BLaER1 (cell line): ENCODE results near the gene PRSS23.
A peak's percentile ranks its signal among the peaks of the same experiment; 100 is the strongest.

ENCODE experiments used
- H3K27ac ChIP-seq: shearing (Covaris generic); formaldehyde crosslinking; 2 replicates; pipeline ENCODE4 v1.8.1; 2022
- H3K27me3 ChIP-seq: shearing (Covaris generic); formaldehyde crosslinking; 2 replicates; pipeline ENCODE4 v1.8.1; 2022
- H3K36me3 ChIP-seq: shearing (Covaris generic); formaldehyde crosslinking; 2 replicates; pipeline ENCODE4 v1.8.1; 2022
- H3K4me1 ChIP-seq: shearing (Covaris generic); formaldehyde crosslinking; 2 replicates; pipeline ENCODE4 v1.8.1; 2022
- H3K4me2 ChIP-seq: shearing (Covaris generic); formaldehyde crosslinking; 2 replicates; pipeline ENCODE4 v1.8.1; 2022
- H3K4me3 ChIP-seq: shearing (Covaris generic); formaldehyde crosslinking; 2 replicates; pipeline ENCODE4 v1.8.1; 2022
- H3K9ac ChIP-seq: shearing (Covaris generic); formaldehyde crosslinking; 2 replicates; pipeline ENCODE4 v1.8.1; 2022
- H3K9me3 ChIP-seq: shearing (Covaris generic); formaldehyde crosslinking; 2 replicates; pipeline ENCODE4 v1.8.1; 2022
- H4K20me1 ChIP-seq: shearing (Covaris generic); formaldehyde crosslinking; 2 replicates; pipeline ENCODE4 v1.8.1; 2022
- Cebpa-rat ChIP-seq: shearing (Covaris generic); IDR thresholded peaks from 2 replicates; pipeline ENCODE4 v1.8.1; 2022

PRSS23 gene

DNA sequence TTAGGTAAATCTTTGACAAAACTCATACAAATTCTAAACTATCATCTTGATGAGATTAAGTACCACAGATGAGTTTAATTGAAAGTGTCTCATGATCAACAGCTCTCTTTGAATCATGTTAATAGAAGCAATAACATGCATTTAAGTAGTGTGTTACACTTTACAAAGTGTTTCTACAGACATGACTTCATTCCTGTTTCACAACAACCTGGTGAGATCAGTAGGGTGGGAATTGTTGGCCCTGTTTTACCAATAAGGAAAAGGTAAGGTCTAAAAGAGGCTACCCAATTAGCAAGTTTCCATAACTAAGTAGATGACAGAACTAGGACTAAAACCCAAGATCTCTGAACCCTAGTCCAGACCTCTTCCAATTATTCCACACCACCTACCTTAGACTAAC is 12.7 kb upstream of the PRSS23 start:
- no peaks in the 10 kb centered on the region for H3K36me3 ChIP-seq
- H3K27me3 ChIP-seq, result no peaks in the 10 kb centered on the region
- no peak overlapping the region for H3K4me3 ChIP-seq
- no peak overlapping the region for H3K27ac ChIP-seq
- H3K4me2 ChIP-seq, result no peak overlapping the region
- no peaks in the 10 kb centered on the region for H4K20me1 ChIP-seq
- H3K9ac ChIP-seq, result no peak overlapping the region
- no peak for TF ChIP-seq Cebpa-rat
- no peaks in the 10 kb centered on the region for H3K4me1 ChIP-seq
- no peaks in the 10 kb centered on the region for H3K9me3 ChIP-seq

DNA sequence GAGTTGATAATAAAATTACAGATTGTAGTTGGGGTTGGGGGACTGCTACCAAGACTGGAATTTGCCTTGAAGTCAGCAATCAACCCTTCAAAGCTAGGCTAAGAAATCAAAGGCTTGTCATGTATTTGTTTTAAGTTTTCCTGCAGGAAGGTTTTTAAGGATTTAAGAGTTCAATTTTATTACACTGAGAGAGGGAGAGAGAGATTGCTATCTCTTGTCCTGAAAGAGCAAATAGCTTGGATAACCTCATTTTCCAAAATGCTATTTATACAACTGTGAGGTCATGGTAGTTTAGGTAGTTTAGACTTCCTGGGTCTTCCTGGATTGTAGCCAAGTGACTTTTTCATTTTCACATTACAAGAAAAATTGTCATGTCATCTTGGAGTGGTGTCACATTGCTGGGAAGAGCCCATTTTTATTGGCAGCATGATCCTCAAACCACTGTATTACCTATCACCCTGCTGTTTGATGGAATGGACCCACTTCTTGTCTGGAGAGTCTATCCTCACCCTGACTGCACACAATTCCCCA is 10.1 kb upstream of the PRSS23 start:
- Histone ChIP-seq H3K4me3 (no peak overlapping the region), H3K27me3 (no peaks in the 10 kb centered on the region), H3K27ac (no peak overlapping the region), H3K4me2 (no peak overlapping the region), H3K4me1 (no peaks in the 10 kb centered on the region), H3K9ac (no peak overlapping the region), H3K9me3 (no peaks in the 10 kb centered on the region), H4K20me1 (no peaks in the 10 kb centered on the region), H3K36me3 (no peaks in the 10 kb centered on the region)
- no peak for TF ChIP-seq Cebpa-rat

DNA sequence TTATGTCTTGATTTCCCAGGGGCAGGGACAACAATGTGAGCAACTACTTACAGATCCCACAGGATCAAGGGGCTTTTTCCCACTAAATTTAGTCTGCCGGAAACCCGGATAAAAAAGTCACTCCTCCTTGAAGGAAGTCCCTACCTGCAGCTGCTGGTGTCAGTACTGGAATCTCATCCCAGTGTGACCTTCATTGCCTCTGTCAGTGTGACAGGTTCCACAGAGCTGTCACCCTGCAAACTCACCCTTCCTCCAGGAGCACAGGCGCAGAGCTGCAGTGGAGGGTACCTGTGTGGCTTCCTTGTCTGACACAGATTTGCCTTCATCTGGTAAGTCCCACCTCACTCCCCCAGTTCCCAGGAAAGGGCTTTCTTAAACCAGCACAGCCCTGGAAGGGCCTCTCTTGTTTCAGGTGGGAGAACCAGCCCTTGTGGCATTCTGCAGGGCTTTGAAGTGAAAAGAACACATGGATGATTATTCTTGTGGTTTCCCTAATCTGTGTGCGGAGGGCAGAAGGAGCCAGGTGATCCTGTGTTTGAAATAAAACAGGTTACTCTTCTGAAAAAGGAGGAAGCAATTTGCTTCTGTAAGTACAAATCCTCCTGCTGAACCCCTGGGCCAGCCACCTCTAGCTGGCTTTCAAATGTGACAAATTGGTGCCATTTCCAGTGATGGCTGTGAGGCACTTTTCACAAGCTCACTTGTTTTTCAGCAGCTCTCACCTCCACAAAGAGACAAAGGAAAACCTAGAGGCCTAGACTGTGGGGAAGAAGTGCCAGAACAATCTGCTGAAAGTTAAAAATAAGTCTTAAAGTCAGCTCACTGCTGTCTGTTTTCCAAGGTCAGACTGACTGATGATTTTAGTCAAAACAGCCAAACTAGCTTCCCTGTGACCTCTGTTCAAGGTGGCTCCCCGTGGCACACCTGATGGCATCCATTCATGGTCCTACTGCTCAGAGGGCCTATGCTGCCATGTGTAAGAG is 9.2 kb upstream of the PRSS23 start:
- no peaks in the 10 kb centered on the region for H3K9me3 ChIP-seq
- H3K27ac ChIP-seq, result no peak overlapping the region
- no peaks in the 10 kb centered on the region for H4K20me1 ChIP-seq
- no peaks in the 10 kb centered on the region for H3K4me1 ChIP-seq
- no peaks in the 10 kb centered on the region for H3K27me3 ChIP-seq
- no peak for TF ChIP-seq Cebpa-rat
- H3K9ac ChIP-seq, result no peak overlapping the region
- no peak overlapping the region for H3K4me3 ChIP-seq
- H3K36me3 ChIP-seq, result no peaks in the 10 kb centered on the region
- H3K4me2 ChIP-seq, result no peak overlapping the region

DNA sequence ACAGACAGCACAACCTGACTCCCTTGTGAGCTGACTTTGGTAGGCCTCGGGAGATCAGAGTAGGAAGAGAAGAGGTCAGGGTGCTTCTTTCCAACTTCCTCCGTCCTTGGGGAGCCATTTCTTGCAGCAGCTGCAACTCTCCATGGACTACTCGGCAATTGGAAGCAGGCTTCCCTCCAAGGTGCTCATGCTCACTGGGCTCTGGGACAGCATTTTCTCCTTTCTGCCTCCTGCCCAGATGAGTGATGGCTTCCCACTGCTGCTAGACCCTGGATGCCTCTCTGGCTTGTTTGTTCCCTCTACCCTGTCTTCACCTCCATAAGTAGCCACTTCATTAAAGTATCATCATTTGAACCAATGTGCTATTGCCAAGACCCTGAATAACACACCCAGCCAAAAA is 8.2 kb upstream of the PRSS23 start:
- H4K20me1 ChIP-seq, result no peaks in the 10 kb centered on the region
- H3K27me3 ChIP-seq, result no peaks in the 10 kb centered on the region
- no peak overlapping the region for H3K27ac ChIP-seq
- H3K4me3 ChIP-seq, result no peak overlapping the region
- no peaks in the 10 kb centered on the region for H3K9me3 ChIP-seq
- no peak for TF ChIP-seq Cebpa-rat
- no peak overlapping the region for H3K9ac ChIP-seq
- no peaks in the 10 kb centered on the region for H3K36me3 ChIP-seq
- no peak overlapping the region for H3K4me2 ChIP-seq
- no peaks in the 10 kb centered on the region for H3K4me1 ChIP-seq

DNA sequence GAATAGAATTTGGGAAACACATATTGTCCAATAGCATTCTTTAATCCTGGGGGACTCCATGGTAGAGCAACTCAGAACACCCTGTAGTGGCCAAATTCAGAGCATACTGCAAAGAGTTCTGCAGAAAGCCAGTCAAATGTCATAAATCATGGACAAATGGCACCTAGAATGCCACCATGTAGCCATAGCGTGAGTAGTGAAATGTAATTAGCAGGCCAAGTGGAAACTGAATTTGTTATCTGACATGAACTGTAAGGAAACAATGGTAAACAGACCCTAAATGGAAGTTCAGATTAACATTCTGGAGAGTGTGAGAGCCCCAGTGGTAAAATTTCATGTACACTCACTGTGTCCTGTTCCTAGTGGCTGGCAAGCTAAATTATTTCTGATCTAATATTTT is 7.0 kb upstream of the PRSS23 start:
- Histone ChIP-seq H4K20me1 (no peaks in the 10 kb centered on the region), H3K36me3 (no peaks in the 10 kb centered on the region), H3K9me3 (no peaks in the 10 kb centered on the region), H3K4me2 (no peak overlapping the region), H3K27me3 (no peaks in the 10 kb centered on the region), H3K9ac (no peak overlapping the region), H3K4me1 (no peaks in the 10 kb centered on the region), H3K4me3 (no peak overlapping the region), H3K27ac (no peak overlapping the region)
- TF ChIP-seq Cebpa-rat, result no peak

DNA sequence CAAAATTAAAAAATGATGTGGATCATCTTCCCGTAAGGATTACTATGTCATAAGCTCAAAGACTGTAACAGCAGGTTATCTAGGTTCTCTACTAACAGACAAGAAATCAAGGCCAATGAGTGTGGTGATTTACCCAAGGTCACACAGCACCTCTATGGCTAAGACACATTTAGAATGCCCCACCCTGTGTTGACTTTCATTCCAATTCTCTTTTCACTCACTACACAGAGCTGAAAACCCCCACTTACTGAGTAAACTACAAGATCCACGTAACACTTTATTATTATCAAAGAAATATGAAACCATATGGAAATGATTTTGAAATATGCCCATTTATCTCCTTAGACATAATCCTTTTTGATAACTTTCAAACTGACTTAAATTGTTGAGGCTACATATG is 4.8 kb upstream of the PRSS23 start:
- no peaks in the 10 kb centered on the region for H4K20me1 ChIP-seq
- H3K9me3 ChIP-seq, result no peaks in the 10 kb centered on the region
- H3K9ac ChIP-seq, result no peak overlapping the region
- TF ChIP-seq Cebpa-rat, result no peak
- H3K27ac ChIP-seq, result no peak overlapping the region
- H3K27me3 ChIP-seq, result peaks cover 10% of the 10 kb centered on the region
- peaks cover under 1% of the 10 kb centered on the region; the same call in 1 of the 2 replicates for H3K4me1 ChIP-seq
- no peaks in the 10 kb centered on the region for H3K36me3 ChIP-seq
- H3K4me2 ChIP-seq, result no peak overlapping the region
- H3K4me3 ChIP-seq, result no peak overlapping the region

DNA sequence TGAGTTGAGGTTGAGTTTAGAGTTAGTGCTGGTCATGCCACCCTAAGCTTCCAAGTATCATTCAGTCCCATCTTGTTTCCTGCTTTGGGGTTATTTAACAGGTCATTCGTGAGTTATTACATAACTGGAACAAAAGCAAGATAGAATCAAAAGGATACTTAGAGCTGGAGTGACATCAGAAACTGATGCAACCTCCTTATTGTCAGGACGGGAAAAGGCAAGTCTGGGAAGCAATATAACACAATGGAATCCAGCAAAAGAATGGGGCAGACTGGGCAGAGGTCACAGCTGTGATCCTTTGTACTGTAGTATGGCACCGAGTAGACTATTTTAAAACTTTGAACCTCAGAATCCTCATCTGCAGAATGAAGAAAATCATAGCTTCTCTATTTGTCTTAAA is 4.4 kb upstream of the PRSS23 start:
- H3K36me3 ChIP-seq, result no peaks in the 10 kb centered on the region
- H3K9me3 ChIP-seq, result no peaks in the 10 kb centered on the region
- H3K27ac ChIP-seq, result no peak overlapping the region
- TF ChIP-seq Cebpa-rat, result no peak
- H3K4me2 ChIP-seq, result no peak overlapping the region
- H4K20me1 ChIP-seq, result no peaks in the 10 kb centered on the region; the same call in 1 of the 2 replicates
- H3K4me1 ChIP-seq, result peaks cover 5% of the 10 kb centered on the region
- H3K27me3 ChIP-seq, result peaks cover 14% of the 10 kb centered on the region
- H3K9ac ChIP-seq, result no peak overlapping the region
- H3K4me3 ChIP-seq, result no peak overlapping the region

DNA sequence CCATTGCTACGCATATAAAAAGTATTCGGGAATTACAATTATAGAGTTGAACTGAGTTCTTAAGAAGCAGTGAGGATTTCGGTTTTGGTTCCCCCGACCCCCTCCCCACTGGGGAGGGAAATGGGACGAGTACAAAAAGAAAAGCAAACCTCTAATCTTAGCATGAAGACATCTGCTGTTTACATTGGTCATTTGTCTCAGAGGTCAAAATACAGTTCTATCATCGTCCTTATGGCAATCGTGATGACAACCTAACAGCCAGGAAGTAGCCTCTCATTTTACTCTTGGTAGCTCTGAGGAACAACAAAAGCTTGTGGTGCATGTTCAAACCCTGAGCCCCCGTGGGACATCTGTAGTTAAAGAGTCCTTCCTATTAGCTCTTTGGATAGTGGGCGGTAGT is 3.2 kb upstream of the PRSS23 start:
- peaks cover 6% of the 10 kb centered on the region; the same call in 1 of the 2 replicates for H4K20me1 ChIP-seq
- H3K9me3 ChIP-seq, result no peaks in the 10 kb centered on the region
- no peaks in the 10 kb centered on the region for H3K36me3 ChIP-seq
- no peak for TF ChIP-seq Cebpa-rat
- no peak overlapping the region for H3K27ac ChIP-seq
- H3K4me2 ChIP-seq, result no peak overlapping the region
- peaks cover 8% of the 10 kb centered on the region for H3K4me1 ChIP-seq
- H3K9ac ChIP-seq, result no peak overlapping the region
- peaks cover 26% of the 10 kb centered on the region for H3K27me3 ChIP-seq
- H3K4me3 ChIP-seq, result no peak overlapping the region

DNA sequence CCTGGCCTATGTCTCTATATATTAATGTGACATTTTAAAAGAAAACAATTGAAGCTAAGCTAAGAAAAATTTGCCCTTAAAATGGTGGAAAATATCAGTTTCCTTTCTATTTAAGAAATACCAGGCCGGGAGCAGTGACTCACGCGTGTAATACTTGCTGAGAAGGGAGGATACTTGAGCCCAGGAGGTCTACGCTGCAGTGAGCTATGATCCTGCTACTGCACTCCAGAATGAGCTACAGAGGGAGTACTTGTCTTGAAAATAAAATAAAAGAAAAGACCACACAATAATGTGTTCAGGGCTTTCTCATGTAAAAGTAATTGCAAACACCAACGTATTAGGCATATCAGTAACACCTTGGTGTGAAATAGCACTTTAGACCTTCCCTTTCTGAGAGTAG is 1.4 kb upstream of the PRSS23 start:
- Histone ChIP-seq H3K4me3 (no peak overlapping the region), H3K27me3 (peaks cover 28% of the 10 kb centered on the region)

DNA sequence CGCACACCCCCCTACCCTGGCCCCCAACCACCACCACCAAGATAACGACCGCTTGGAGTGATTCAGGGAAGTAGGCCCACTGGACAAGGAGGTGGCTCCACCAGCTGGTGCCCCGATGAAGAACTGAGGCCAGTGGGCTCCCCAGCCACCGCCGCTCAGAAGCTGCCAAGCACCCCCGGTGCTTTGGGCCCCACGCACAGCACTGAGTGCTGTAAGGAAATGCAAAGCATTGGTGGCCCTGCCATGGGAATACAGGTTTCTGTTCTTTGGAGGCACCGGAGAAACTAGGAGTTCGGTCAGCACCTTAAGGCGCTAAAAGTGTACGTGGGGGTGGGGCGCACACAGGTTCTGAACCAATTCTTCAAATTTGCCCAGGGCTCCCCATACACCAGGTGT is 664 bp upstream of the PRSS23 start:
- TF ChIP-seq Cebpa-rat, result no peak
- Histone ChIP-seq H3K4me3 (peak overlapping the region; percentile 68), H3K27me3 (peaks cover 28% of the 10 kb centered on the region), H3K4me2 (peak overlapping the region; percentile 94), H4K20me1 (peaks cover 6% of the 10 kb centered on the region; the same call in 1 of the 2 replicates), H3K36me3 (no peaks in the 10 kb centered on the region), H3K9ac (no peak overlapping the region; the same call in 1 of the 2 replicates), H3K27ac (no peak overlapping the region), H3K9me3 (no peaks in the 10 kb centered on the region), H3K4me1 (peaks cover 8% of the 10 kb centered on the region)

More for the DNA sequence above, 1.4 kb upstream of the PRSS23 start:
- H3K4me1 ChIP-seq, result peaks cover 8% of the 10 kb centered on the region
- no peaks in the 10 kb centered on the region for H3K9me3 ChIP-seq
- H3K4me2 ChIP-seq, result no peak overlapping the region
- H4K20me1 ChIP-seq, result peaks cover 6% of the 10 kb centered on the region; the same call in 1 of the 2 replicates
- H3K27ac ChIP-seq, result no peak overlapping the region
- no peak for TF ChIP-seq Cebpa-rat
- H3K36me3 ChIP-seq, result no peaks in the 10 kb centered on the region
- H3K9ac ChIP-seq, result no peak overlapping the region
